K562 (cell line): ENCODE measurements around the gene ZPR1. TPM values are rescaled to one million over a fixed set of nuclear protein-coding genes. Genes with fewer than 3 reads are reported as not detected.

Experiments used
- DPF2 ChIP-seq: fragments of 450-650 bp; IDR thresholded peaks from 2 replicates; pipeline ENCODE4 v1.6.1; 2016
- E2F3 ChIP-seq: fragments of 250-450 bp; sonication (Bioruptor Pico); IDR thresholded peaks from 2 replicates; pipeline ENCODE4 v1.4.0; 2020; ENCODE audit warnings: mild to moderate bottlenecking
- ETV1 ChIP-seq: fragments of 450-650 bp; conservative IDR thresholded peaks from 2 replicates; pipeline ENCODE4 v1.6.1; 2016; ENCODE audit warnings: missing genetic modification characterization, control low read depth, low read depth, missing compliant biosample characterization
- FOXA1 ChIP-seq: fragments of 450-650 bp; IDR thresholded peaks from 2 replicates; pipeline ENCODE4 v1.6.1; 2016; ENCODE audit warnings: mild to moderate bottlenecking, borderline replicate concordance
- FOXJ3 ChIP-seq: sonication (generic); formaldehyde crosslinking; IDR thresholded peaks from 2 replicates; pipeline ENCODE4 v1.4.0; 2020; ENCODE audit warnings: mild to moderate bottlenecking, missing genetic modification reagents
- HDAC8 ChIP-seq: fragments of 450-650 bp; IDR thresholded peaks from 2 replicates; pipeline ENCODE4 v1.6.1; 2016; ENCODE audit warnings: mild to moderate bottlenecking, missing genetic modification characterization, moderate library complexity, missing compliant biosample characterization
- KLF10 ChIP-seq: fragments of 250-450 bp; sonication (Bioruptor Pico); IDR thresholded peaks from 2 replicates; pipeline ENCODE4 v1.6.1; 2021; ENCODE audit warnings: matching md5 sums
- KLF16 ChIP-seq: IDR thresholded peaks from 2 replicates; pipeline ENCODE4 v1.6.1; 2016; ENCODE audit warnings: antibody characterized with exemption
- MAFF ChIP-seq: IDR thresholded peaks from 2 replicates; pipeline ENCODE4 v1.6.1; 2012; ENCODE audit warnings: low read length, improper control_type of control experiment
- MED1 ChIP-seq: sonication (generic); formaldehyde crosslinking; IDR thresholded peaks from 2 replicates; pipeline ENCODE4 v1.8.1; 2023; ENCODE audit warnings: missing genetic modification reagents, borderline replicate concordance
- MYBL2 ChIP-seq, 2 experiments: fragments of 450-650 bp in 1 of 2; sonication (generic) in 1 of 2; formaldehyde crosslinking in 1 of 2; IDR thresholded peaks; 2 replicates each; pipeline versions ENCODE4 v1.6.1 to v1.8.1; 2017 to 2022; ENCODE audit warnings: borderline replicate concordance in 1 of 2, inconsistent platforms in 1 of 2, low read depth in 1 of 2, mild to moderate bottlenecking in 1 of 2, missing genetic modification reagents in 1 of 2, moderate library complexity in 1 of 2
- NFXL1 ChIP-seq: fragments of 450-650 bp; formaldehyde crosslinking; IDR thresholded peaks from 2 replicates; pipeline ENCODE4 v1.4.0; 2021; ENCODE audit warnings: mild to moderate bottlenecking
- NFYB ChIP-seq: IDR thresholded peaks from 2 replicates; pipeline ENCODE4 v1.6.1; 2011; ENCODE audit warnings: mild to moderate bottlenecking, moderate library complexity; ENCODE audit not compliant: insufficient read length; ENCODE audit errors: extremely low read depth
- PKNOX1 ChIP-seq: fragments of 450-650 bp; IDR thresholded peaks from 2 replicates; pipeline ENCODE4 v1.6.1; 2016
- POLR3A ChIP-seq: IDR thresholded peaks from 2 replicates; pipeline ENCODE4 v1.6.1; 2011; ENCODE audit warnings: borderline replicate concordance, mild to moderate bottlenecking, moderate library complexity; ENCODE audit not compliant: insufficient read length, insufficient read depth; ENCODE audit errors: extremely low read depth
- PTBP1 ChIP-seq: fragments of 200-400 bp; formaldehyde crosslinking; IDR thresholded peaks from 2 replicates; pipeline ENCODE4 v1.6.1; 2017; ENCODE audit warnings: low read depth, low read length
- STAT5A ChIP-seq: IDR thresholded peaks from 2 replicates; pipeline ENCODE4 v1.6.1; 2012; ENCODE audit warnings: low read length, inconsistent platforms, borderline replicate concordance
- STAT6 ChIP-seq: sonication (generic); formaldehyde crosslinking; IDR thresholded peaks from 2 replicates; pipeline ENCODE4 v1.8.1; 2023; ENCODE audit warnings: mild to moderate bottlenecking, missing genetic modification reagents
- TAF7 ChIP-seq: fragments of 450-650 bp; IDR thresholded peaks from 2 replicates; pipeline ENCODE4 v1.6.1; 2016; ENCODE audit warnings: missing genetic modification characterization, missing compliant biosample characterization
- ZBTB43 ChIP-seq: sonication (generic); formaldehyde crosslinking; IDR thresholded peaks from 2 replicates; pipeline ENCODE4 v1.8.0; 2023; ENCODE audit warnings: mild to moderate bottlenecking, missing genetic modification reagents
- ZC3H8 ChIP-seq: fragments of 450-650 bp; IDR thresholded peaks from 2 replicates; pipeline ENCODE4 v1.6.1; 2017
- ZNF121 ChIP-seq: sonication (generic); formaldehyde crosslinking; conservative IDR thresholded peaks from 2 replicates; pipeline ENCODE4 v1.8.0; 2022; ENCODE audit warnings: missing genetic modification reagents
- ZNF253 ChIP-seq: fragments of 250-450 bp; sonication (Bioruptor Pico); conservative IDR thresholded peaks from 2 replicates; pipeline ENCODE4 v1.6.1; 2021; ENCODE audit warnings: mild to moderate bottlenecking
- ZNF717 ChIP-seq: fragments of 250-450 bp; sonication (Bioruptor Pico); IDR thresholded peaks from 2 replicates; pipeline ENCODE4 v1.5.0; 2021
- ZNF778 ChIP-seq: fragments of 450-650 bp; formaldehyde crosslinking; IDR thresholded peaks from 2 replicates; pipeline ENCODE4 v1.4.0; 2020; ENCODE audit warnings: mild to moderate bottlenecking, moderate library complexity
- ZNF830 ChIP-seq: fragments of 250-450 bp; sonication (Bioruptor Pico); IDR thresholded peaks from 2 replicates; pipeline ENCODE4 v1.5.0; 2021; ENCODE audit warnings: mild to moderate bottlenecking
- ZZZ3 ChIP-seq: fragments of 450-650 bp; IDR thresholded peaks from 2 replicates; pipeline ENCODE4 v1.6.1; 2016; ENCODE audit warnings: antibody characterized with exemption, mild to moderate bottlenecking, moderate library complexity
- polyA plus RNA-seq, 8 experiments: library from polyadenylated mRNA; depleted of rRNA in 4 of 8; stranded (reverse) in 5 of 8; unstranded in 3 of 8; fragments of >200 nt; fragmentation: Nextera tagmentation in 2 of 8; fragmentation: Illumina TruSeq in 1 of 8; extraction: Ambion mirVana in 2 of 8; extraction: Trizol in 1 of 8; gene quantifications; 2 replicates each; pipeline versions ENCODE4 v1.2.1 to v1.2.3, GENCODE V29; 2011 to 2014; ENCODE audit warnings: inconsistent platforms in 1 of 8, missing spikeins in 1 of 8
- total RNA-seq, 7 experiments: library from RNA; depleted of rRNA in 6 of 7; stranded (reverse); fragments of >200 nt in 6 of 7; fragmentation: Illumina TruSeq in 2 of 7; extraction: Trizol in 2 of 7; gene quantifications; 2 replicates each; pipeline versions ENCODE4 v1.2.1 to v1.2.3, GENCODE V29; 2011 to 2021; ENCODE audit warnings: low replicate concordance in 1 of 7

The ZPR1 gene
- total and polyA plus RNA-seq, 9 of the 15 experiments (the other 6 are each of a cell fraction or from before 2014, with no cell fraction given), result 13.0 to 120 (median 83.8) TPM

GRCh38 chr11:116772443-116773202 is 15.2 kb downstream of the ZPR1 start, which contains the start of gene BUD13 (continued):
- TF ChIP-seq PKNOX1 (peak; percentile 47; the same call in 1 of the 2 replicates), ZNF778 (CRISPR knock-in tag) (no peak), MED1 (CRISPR knock-in tag) (no peak), ZNF830 (CRISPR knock-in tag) (no peak), KLF10 (CRISPR knock-in tag) (no peak), ZNF717 (CRISPR knock-in tag) (no peak), ZC3H8 (no peak), ZZZ3 (no peak), HDAC8 (tag) (no peak), ZNF253 (no peak), STAT6 (CRISPR knock-in tag) (0 out of 2 replicates have a peak, but pooled peaks have one; percentile 36), TAF7 (tag) (peak; percentile 78), ZNF121 (no peak), NFXL1 (CRISPR knock-in tag) (no peak), STAT5A (no peak), DPF2 (no peak), FOXA1 (no peak), PTBP1 (no peak), ETV1 (peak; percentile 98), MYBL2 (IDR thresholded peaks at IDR 0.05; ENCODE audit: low read depth) (no peak), MYBL2 (CRISPR knock-in tag; IDR thresholded peaks at IDR 0.05; ENCODE audit: borderline replicate concordance) (no peak), ZBTB43 (no peak), POLR3A (no peak), NFYB (no peak), KLF16 (peak; percentile 87), FOXJ3 (CRISPR knock-in tag) (no peak), E2F3 (no peak; the same call in 1 of the 2 replicates), MAFF (no peak)
